GM21723 (cell line): ENCODE results near the gene RGMB.
"Not testable (repeated sequence)": the region's sequence is repeated elsewhere in the genome, so short reads cannot be mapped to it uniquely, and the experiment has no call there.

Experiments
- ATAC-seq: cut with Tn5 transposase; IDR thresholded peaks from one replicate; pipeline ENCODE4 v1.9.1; 2021; ENCODE audit warnings: mild to moderate bottlenecking, moderate library complexity; ENCODE audit not compliant: unreplicated experiment

RGMB gene, protein sequence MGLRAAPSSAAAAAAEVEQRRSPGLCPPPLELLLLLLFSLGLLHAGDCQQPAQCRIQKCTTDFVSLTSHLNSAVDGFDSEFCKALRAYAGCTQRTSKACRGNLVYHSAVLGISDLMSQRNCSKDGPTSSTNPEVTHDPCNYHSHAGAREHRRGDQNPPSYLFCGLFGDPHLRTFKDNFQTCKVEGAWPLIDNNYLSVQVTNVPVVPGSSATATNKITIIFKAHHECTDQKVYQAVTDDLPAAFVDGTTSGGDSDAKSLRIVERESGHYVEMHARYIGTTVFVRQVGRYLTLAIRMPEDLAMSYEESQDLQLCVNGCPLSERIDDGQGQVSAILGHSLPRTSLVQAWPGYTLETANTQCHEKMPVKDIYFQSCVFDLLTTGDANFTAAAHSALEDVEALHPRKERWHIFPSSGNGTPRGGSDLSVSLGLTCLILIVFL

DNA sequence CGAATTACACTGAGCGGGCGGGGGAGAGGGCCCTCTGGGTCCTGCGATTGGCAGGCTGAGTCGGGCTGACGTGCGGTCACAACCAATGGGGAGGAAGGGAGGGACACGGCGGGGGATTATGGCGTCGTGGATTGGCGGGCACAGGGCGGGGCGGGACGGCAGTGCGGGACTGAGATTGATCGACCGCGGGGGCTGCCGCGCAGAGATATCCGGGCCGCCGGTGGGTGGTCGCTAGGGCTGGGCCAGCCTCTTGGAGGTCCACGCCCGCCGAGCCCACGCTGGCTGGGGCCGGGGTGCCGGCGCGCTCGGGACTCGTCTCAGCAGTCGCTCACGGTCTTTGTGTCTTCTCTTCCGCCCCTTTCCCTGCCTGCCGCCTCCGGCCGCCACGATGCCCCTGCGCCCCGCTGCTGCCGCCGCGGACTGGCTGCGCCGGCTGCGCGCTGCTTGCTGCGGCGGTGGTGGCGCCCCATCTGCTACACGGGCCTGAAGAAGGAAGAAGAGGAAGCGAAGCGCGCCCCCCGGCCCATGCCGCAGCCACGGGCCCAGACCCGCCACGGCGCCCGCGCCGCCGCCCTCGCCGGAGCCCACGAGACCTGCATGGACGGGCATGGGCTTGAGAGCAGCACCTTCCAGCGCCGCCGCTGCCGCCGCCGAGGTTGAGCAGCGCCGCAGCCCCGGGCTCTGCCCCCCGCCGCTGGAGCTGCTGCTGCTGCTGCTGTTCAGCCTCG, at the start of gene RGMB:
Gene RGMB (plus strand): TSS at position 200 of the 728 bp plus-strand sequence. CDS start 408 bp downstream, at position 608.
- peak; percentile 82 for ATAC-seq

DNA sequence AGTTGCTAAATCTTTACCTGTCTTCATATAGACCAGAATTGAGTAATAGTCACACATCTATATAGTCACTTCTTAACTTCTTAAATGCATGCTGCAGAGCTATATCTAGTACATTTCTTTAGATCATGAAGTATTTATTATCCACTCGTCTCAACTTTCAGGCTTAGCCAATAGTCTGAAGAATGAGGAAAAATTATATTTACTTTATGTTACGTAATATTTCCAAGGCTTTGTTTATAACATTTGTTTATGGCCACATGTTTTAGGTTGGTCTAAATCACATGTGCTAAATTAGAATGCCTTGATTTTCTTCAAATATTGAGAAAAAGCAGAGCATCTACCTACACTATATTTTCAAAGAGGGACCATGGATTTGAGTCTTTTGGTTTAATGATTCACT, 47.2 kb upstream of the RGMB start:
- ATAC-seq, result no peak

GRCh38 chr5:98727686-98728085, 45.8 kb upstream of the RGMB start:
- no peak for ATAC-seq

GRCh38 chr5:98734646-98735045, 38.8 kb upstream of the RGMB start:
- no peak for ATAC-seq

- ATAC-seq, result no peak
Observed at GRCh38 chr5:98735806-98736507, 37.5 kb upstream of the RGMB start.

DNA sequence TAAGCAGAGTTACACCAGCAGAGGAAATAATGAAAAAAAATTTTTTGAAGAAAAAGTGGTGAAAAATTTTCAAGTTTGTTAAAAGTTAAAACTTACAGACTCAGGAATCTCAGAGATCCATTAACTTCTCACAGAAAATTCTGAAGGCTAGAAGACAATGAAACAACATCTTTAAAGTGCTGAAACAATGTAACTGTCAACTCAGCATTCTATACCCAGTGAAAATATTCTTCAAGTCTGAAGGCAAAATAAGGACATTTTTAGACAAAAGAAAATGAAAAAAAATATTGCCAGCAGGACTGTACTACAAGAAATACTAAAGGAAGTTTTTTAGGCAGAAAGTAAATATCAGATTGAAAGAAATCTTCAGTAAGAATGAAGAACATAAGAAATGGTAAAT, 36.7 kb upstream of the RGMB start:
- no peak for ATAC-seq

GRCh38 chr5:98737441-98737840, 36.0 kb upstream of the RGMB start:
- ATAC-seq, result not testable (repeated sequence)

- ATAC-seq, result not testable (repeated sequence)
Observed at GRCh38 chr5:98738481-98739149, 34.8 kb upstream of the RGMB start.

GRCh38 chr5:98741926-98742325, 31.5 kb upstream of the RGMB start:
- ATAC-seq, result no peak

DNA sequence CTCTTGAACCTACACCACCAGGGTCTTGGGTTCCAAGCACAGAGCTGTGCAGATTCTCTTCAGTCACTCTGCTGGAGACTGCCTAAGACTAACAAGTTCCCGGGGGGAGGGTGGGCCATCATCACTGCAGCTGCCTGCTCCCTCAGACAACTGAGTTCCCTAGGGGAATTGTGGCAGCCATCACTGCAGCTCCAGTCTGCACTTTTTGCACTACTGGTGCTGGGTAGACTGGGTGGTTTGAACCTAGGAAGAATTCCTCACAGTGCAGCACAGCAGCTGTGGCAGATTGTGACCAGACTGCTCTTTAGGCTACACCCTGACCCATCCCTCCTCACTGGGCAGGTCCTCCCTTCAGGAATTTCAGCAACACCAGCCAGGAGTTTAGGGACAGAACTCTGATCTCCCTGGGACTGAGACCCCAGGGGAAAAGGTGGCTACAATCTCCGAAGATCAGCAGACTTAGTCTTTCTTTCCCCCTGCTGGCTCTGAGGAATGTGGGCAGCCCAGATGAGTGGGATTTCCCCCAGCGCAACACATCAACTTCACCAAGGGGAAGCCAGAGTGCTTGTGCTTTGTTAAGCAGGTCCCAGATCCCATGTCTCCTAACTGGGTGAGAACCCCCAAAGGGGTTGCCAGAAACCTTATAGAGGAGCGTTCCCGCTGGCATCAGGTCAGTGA, 30.9 kb upstream of the RGMB start:
- no peak for ATAC-seq

DNA sequence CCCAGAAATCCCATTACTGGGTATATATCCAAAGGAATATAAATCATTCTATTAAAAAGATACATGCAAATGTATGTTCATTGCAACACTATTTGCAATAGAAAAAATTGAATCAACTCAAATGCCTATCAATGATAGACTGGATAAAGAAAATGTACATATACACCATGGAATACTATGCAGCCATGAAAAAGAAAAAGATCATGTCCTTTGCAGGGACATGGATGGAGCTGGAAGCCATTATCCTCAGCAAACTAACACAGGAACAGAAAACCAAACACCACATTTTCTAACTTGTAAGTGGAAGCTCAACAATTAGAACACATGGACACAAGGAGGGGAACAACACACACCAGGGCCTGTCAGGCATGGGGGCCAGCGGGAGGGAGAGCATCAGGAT, 25.2 kb upstream of the RGMB start:
- ATAC-seq, result not testable (repeated sequence)

GRCh38 chr5:98749046-98749445, 24.4 kb upstream of the RGMB start:
- ATAC-seq, result no peak

DNA sequence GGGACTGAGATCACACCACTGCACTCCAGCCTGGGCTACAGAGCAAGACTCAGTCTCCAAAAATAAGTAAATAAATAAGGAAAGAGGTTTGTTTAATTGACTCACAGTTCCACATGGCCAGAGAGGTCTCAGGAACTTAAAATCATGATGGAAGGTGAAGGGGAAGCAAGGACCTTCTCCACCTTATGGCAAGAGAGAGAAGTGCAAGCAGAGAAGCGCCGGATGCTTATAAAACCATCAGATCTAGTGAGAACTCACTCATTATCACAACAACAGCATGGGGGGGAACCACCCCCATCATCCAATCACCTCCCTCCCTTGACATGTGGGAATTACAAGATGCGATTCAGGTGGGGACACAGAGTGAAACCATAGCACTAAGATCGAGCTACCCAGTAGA, 22.8 kb upstream of the RGMB start:
- ATAC-seq, result peak; percentile 83

DNA sequence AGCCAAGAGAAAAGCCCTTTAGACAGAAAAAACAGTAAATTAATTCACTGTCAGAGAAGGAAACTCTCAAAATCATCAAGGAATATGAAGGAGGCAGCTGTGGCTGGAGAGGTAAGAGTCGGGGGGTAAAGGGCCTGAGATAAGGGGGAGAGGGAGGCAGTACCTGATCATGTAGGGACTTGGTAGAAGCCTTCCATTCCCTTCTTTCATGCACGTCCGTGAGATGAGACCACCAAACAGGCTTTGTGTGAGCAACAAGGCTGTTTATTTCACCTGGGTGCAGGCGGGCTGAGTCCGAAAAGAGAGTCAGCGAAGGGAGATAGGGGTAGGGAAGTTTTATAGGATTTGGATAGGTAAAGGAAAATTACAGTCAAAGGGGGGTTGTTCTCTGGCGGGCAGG, 21.1 kb upstream of the RGMB start:
- not testable (repeated sequence) for ATAC-seq

GRCh38 chr5:98752801-98753200, 20.7 kb upstream of the RGMB start:
- not testable (repeated sequence) for ATAC-seq

- ATAC-seq, result no peak
Observed at GRCh38 chr5:98753507-98753906, 20.0 kb upstream of the RGMB start.

- no peak for ATAC-seq
Observed at GRCh38 chr5:98755406-98755805, 18.1 kb upstream of the RGMB start.

GRCh38 chr5:98757978-98758377, 15.5 kb upstream of the RGMB start:
- ATAC-seq, result no peak

GRCh38 chr5:98763001-98763630, 10.3 kb upstream of the RGMB start:
- ATAC-seq, result no peak

GRCh38 chr5:98765815-98766214, 7.6 kb upstream of the RGMB start:
- no peak for ATAC-seq
